Suprapubic skin (tissue), 3 donors: ENCODE measurements around the gene CREB5.

Experiments used
- POLR2A ChIP-seq, 2 donors: fragments of 450-650 bp; IDR thresholded peaks; one replicate each; pipeline ENCODE4 v1.6.1; 2017; ENCODE audit warnings: antibody characterized with exemption in 2 of 2, mild to moderate bottlenecking in 2 of 2, moderate library complexity in 2 of 2
- TF ChIP-seq, protein P1 (sequence below), 2 donors: fragments of 200-600 bp in 1 of 2; fragments of 450-650 bp in 1 of 2; sonication (generic) in 1 of 2; IDR thresholded peaks; one replicate each; pipeline ENCODE4 v1.5.1; 2016 to 2019; ENCODE audit warnings: antibody characterized with exemption in 2 of 2, mild to moderate bottlenecking in 1 of 2, moderate library complexity in 1 of 2

DNA sequence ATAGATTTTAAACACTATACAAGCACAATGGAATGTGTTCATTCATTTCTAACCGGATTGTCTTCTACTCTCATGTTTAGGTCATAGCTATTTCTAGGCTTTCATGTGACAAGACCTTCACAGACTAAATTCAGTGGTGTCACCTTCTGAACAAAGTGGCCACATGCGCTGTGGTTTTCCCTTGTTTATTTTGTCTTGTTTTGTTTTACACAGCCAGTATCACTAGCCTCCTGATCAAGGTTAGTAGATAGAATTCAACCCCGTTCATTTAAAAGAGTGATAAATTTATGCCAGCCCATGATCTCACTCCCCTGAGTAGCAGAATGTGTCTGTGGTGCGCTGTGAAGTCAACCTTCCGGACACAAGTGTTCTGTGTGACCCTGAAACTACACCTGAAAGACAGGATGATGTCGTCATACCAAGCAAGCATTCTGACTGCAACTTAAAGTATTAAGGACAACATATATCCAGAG lies 209.1 kb downstream of the CREB5 start:
- TF ChIP-seq POLR2A (IDR thresholded peaks at IDR 0.05): no peak
- TF ChIP-seq, protein P1, sequence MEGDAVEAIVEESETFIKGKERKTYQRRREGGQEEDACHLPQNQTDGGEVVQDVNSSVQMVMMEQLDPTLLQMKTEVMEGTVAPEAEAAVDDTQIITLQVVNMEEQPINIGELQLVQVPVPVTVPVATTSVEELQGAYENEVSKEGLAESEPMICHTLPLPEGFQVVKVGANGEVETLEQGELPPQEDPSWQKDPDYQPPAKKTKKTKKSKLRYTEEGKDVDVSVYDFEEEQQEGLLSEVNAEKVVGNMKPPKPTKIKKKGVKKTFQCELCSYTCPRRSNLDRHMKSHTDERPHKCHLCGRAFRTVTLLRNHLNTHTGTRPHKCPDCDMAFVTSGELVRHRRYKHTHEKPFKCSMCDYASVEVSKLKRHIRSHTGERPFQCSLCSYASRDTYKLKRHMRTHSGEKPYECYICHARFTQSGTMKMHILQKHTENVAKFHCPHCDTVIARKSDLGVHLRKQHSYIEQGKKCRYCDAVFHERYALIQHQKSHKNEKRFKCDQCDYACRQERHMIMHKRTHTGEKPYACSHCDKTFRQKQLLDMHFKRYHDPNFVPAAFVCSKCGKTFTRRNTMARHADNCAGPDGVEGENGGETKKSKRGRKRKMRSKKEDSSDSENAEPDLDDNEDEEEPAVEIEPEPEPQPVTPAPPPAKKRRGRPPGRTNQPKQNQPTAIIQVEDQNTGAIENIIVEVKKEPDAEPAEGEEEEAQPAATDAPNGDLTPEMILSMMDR (IDR thresholded peaks at IDR 0.05): no peak
